Colonic mucosa (tissue), 4 donors: ENCODE data around the gene PRM3. TPM values are rescaled to one million over a fixed set of nuclear protein-coding genes. Genes with fewer than 3 reads are reported as not detected.

Experiments
- DNase-seq: peaks from one replicate; pipeline ENCODE4 v3.0.0-alpha.2; 2020
- H3K27ac ChIP-seq: fragments of 200-600 bp; one replicate; pipeline ENCODE4 v1.8.0; 2021
- H3K27me3 ChIP-seq: fragments of 200-600 bp; one replicate; pipeline ENCODE4 v1.8.0; 2021
- H3K36me3 ChIP-seq: fragments of 200-600 bp; one replicate; pipeline ENCODE4 v1.8.0; 2021
- H3K4me1 ChIP-seq: fragments of 200-600 bp; one replicate; pipeline ENCODE4 v1.8.0; 2021; ENCODE audit warnings: mild to moderate bottlenecking
- H3K4me3 ChIP-seq: fragments of 200-600 bp; one replicate; pipeline ENCODE4 v1.8.0; 2021
- H3K9ac ChIP-seq, 2 donors: one replicate each; pipeline ENCODE4 v1.7.0; 2013; ENCODE audit warnings: control low read depth in 2 of 2, low read depth in 2 of 2, low read length in 2 of 2
- H3K9me3 ChIP-seq: fragments of 200-600 bp; one replicate; pipeline ENCODE4 v1.8.0; 2021
- CTCF ChIP-seq: fragments of 200-600 bp; IDR thresholded peaks from one replicate; pipeline ENCODE4 v1.8.0; 2022; ENCODE audit warnings: antibody characterized with exemption, mild to moderate bottlenecking
- intact Hi-C: fragments of 100-400 bp; cut with DNase I; formaldehyde crosslinking; loops from one replicate; pipeline ENCODE4 v1.14.1; 2022
- total RNA-seq, 2 donors: library from RNA; stranded (reverse); fragmentation: NEBNext Ultra II Directional in 1 of 2; extraction: Animal tissue kit (Norgen Biotek cat#: 25700) in 1 of 2; gene quantifications; one replicate each; pipeline ENCODE4 v1.2.1, GENCODE V29; 2021
- donor health status: healthy.
- donor health status: DM: no; HTN: no; CAD: no.
- donor health status: DM: no; HTN: no; CAD: no.

Gene PRM3
- total RNA-seq, 2 donors from 2014 or later: not detected

DNA sequence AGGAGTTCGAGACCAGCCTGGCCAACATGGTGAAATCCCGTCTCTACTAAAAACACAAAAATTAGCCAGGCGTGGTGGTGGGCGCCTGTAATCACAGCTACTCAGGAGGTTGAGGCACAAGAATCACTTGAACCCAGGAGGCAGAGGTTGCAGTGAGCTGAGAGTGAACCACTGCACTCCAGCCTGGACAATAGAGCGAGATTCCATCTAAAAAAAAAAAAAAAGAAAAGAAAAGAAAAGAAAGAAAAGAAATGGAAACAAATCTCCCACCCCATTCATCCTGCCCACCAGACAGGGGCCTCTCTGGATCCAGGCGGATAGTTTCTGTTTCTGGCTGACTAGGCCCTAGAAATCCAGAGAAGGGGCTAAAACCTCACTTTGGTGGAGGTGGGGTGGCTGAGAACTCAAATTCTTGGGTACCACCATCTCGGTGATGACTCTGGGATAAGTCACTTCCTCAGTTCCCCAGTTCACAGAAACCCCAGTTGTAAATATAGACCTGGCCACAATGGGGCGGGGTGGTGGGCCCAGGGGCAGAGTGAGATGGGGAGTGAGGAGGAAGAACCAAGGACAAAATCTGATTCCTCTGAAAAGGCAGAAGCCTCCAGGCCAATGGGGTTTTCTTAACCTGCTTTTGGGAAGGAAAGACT lies 39.6 kb downstream of the PRM3 start:
- Histone ChIP-seq H3K9me3 (no peaks in the 10 kb centered on the region), H3K9ac (no peak overlapping the region), H3K27me3 (no peaks in the 10 kb centered on the region), H3K4me3 (no peak overlapping the region), H3K36me3 (no peaks in the 10 kb centered on the region), H3K4me1 (peaks cover 5% of the 10 kb centered on the region), H3K27ac (no peak overlapping the region)
- intact Hi-C loops: no loop called here
- TF ChIP-seq CTCF: no peak
- no peak for DNase-seq

DNA sequence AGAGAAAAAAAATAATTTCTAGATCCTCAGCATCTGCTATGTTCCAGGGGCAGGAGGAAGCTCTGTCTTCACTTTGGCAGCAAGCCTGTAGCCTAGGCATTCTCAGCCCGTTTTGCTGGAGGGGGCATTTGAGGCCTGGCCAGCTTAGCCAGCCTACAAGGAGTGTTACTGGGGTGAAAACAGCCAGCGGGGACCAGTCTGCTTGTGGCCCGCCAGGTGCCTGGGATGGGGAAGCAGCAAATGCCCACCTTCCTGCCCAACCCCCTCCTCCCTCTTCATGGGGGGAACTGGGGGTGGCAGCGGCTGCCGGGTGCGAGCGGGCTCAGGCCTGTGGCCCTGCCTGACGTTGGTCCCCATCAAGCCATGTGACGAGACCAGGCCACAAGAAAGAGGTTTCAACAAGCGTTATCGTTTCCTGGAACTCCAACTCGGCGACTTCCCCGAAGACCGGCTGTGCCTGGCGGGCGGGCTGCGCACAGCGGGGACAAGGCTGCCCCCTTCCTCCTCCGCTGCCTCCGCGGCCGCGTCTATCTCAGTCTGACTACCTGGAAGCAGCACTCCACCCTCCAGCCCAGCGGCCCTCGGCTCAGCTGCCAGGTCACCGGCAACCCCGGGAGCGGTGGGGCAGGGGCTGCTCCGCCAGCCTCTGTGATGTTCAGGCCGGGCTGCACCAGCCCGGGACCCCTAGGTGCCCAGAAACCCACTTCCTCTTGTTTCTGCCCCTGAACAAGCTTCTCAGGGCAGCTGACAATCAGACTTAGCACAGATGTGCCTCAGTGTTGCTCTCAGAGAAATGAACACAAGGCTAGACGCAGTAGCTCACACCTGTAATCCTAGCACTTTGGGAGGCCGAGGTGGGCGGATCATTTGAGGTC lies 40.3 kb downstream of the PRM3 start:
- peak; percentile 50 for DNase-seq
- peaks cover 5% of the 10 kb centered on the region for H3K4me1 ChIP-seq
- TF ChIP-seq CTCF: no peak
- no peak overlapping the region for H3K4me3 ChIP-seq
- no peaks in the 10 kb centered on the region for H3K27me3 ChIP-seq
- peak overlapping the region; percentile 37 for H3K27ac ChIP-seq
- no peaks in the 10 kb centered on the region for H3K9me3 ChIP-seq
- peak overlapping the region in 1 of 2 donors; percentile 33 for H3K9ac ChIP-seq
- H3K36me3 ChIP-seq: no peaks in the 10 kb centered on the region
- intact Hi-C loops: no loop called here

GRCh38 chr16:11232302-11232851 lies 41.1 kb downstream of the PRM3 start:
- no peak overlapping the region for H3K4me3 ChIP-seq
- H3K9me3 ChIP-seq: no peaks in the 10 kb centered on the region
- H3K9ac ChIP-seq: no peak overlapping the region
- no peaks in the 10 kb centered on the region for H3K27me3 ChIP-seq
- H3K36me3 ChIP-seq: no peaks in the 10 kb centered on the region
- intact Hi-C loops: no loop called here
- peak overlapping the region; percentile 37 for H3K27ac ChIP-seq
- TF ChIP-seq CTCF: no peak
- no peak for DNase-seq
- peaks cover 5% of the 10 kb centered on the region for H3K4me1 ChIP-seq

- no peaks in the 10 kb centered on the region for H3K36me3 ChIP-seq
- no peaks in the 10 kb centered on the region for H3K9me3 ChIP-seq
- peaks cover 5% of the 10 kb centered on the region for H3K4me1 ChIP-seq
- H3K9ac ChIP-seq: no peak overlapping the region
- no peaks in the 10 kb centered on the region for H3K27me3 ChIP-seq
- no peak for TF ChIP-seq CTCF
- H3K4me3 ChIP-seq: no peak overlapping the region
- DNase-seq: no peak
- no peak overlapping the region for H3K27ac ChIP-seq
- intact Hi-C loops: no loop called here
Observed at GRCh38 chr16:11231367-11231970, 42.0 kb downstream of the PRM3 start.

- DNase-seq: peak; percentile 79
- no peaks in the 10 kb centered on the region for H3K4me1 ChIP-seq
- H3K9ac ChIP-seq: no peak overlapping the region
- H3K9me3 ChIP-seq: no peaks in the 10 kb centered on the region
- no peaks in the 10 kb centered on the region for H3K36me3 ChIP-seq
- H3K4me3 ChIP-seq: no peak overlapping the region
- no peaks in the 10 kb centered on the region for H3K27me3 ChIP-seq
- no peak overlapping the region for H3K27ac ChIP-seq
- TF ChIP-seq CTCF: no peak
- intact Hi-C loops: no loop called here
Observed at GRCh38 chr16:11229906-11230305, 43.5 kb downstream of the PRM3 start.
